HuH-7.5 (cell line): ENCODE results near the gene RPS2.

Source experiments
- DNase-seq: peaks from one replicate; pipeline ENCODE4 v3.0.0; 2011; ENCODE audit warnings: low spot score

The RPS2 gene

DNA sequence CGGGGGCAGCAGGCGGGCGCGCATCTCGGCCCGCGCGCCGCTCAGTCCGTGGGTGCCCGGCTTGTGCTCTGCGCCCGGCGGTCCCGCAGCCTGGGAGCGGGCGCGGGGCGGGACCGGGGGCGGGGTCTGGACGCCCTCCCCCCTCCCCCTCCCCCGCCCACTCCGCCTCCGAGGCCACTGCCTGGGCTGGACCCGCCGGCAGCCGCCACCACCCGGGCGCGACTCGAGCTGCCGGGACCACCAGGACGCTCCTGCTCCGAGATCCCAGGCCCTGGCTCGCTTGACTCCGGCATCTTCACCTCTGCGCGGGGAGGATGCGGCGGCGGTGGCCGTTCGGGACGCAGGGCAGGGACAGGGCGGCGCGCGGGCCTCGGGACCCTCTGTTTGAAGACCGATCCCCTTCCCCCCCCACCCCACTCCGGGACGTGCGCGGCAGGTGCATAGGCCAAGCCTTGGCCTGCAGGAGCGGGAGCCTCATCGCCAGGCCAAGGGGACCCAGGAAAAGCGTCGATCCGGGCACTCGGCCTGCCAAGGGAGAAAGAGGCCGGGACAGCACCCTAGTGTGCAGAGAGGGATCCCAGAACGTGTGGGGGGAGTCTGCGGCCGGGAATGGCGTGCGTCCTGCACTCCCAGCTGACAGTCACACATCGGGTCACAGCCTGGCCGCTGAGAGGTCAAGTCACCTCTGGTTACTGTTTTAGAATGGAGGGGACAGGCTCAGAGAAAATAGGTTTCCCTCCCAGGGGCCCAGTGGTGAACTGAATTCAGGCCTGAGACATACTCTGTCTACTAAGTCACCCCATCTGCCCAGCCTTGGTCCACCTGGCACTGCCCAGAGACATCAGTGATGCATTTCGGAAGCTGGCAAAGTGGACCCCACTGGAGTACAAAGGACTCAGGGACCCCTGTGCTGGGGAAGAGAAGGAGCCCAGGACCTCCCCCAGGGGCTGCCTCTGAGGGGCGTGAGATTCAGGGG is 46.0 kb downstream of the RPS2 start, which contains the start of gene HS3ST6:
HS3ST6 (minus strand) TSS at position 65 of the 976 bp plus-strand sequence. CDS start 92 bp downstream, outside the sequence.
- DNase-seq: no peak

- no peak for DNase-seq
Observed at GRCh38 chr16:1917665-1918350, 46.8 kb downstream of the RPS2 start.

DNA sequence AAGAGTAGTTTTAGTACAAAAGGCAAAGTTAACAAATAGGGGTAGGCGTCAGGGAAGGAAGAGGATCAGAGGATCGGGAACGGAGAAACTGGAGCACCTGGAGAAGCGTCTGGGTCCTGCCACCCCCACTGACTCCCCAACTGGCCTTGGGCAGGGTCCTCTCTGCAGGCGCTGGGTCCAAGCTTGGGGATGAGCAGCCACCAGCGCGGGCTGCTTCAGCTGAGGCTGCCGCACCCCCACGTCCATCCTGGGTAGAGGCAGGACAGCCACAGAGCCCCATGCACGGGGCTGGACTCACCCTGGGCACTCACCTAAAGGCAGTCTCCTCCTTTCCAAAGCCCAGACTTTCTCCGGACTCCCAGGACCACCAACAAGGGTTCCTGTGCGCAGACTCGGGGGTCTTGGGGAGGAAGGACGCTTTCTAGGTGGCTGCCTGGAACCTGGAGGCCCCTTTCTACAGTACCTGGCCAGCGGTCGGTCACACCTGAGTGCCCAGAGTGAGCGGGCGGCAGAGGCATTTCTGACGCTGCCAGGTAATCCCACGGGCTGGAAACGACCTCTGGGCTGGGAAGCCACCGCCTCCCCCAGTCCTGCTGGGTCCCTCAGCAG is 47.5 kb downstream of the RPS2 start:
- DNase-seq: no peak

DNA sequence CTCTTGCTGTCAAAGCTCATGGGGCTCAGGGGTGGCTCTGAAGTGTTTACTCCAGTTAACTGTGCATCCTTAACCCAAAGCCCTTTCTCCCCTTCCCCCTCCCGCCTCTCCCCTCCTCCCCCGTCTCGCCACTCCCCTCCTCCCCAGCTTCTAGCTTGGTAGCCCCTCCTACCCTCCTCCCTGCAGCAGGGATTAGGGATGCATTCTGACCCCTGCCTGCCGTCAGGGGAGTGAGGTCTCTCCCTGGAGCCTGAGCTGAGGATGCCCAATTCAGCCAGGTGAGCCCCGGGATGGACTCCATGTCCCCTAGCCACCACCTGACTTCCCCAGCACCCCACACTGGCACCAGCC is 48.0 kb downstream of the RPS2 start:
- no peak for DNase-seq

DNA sequence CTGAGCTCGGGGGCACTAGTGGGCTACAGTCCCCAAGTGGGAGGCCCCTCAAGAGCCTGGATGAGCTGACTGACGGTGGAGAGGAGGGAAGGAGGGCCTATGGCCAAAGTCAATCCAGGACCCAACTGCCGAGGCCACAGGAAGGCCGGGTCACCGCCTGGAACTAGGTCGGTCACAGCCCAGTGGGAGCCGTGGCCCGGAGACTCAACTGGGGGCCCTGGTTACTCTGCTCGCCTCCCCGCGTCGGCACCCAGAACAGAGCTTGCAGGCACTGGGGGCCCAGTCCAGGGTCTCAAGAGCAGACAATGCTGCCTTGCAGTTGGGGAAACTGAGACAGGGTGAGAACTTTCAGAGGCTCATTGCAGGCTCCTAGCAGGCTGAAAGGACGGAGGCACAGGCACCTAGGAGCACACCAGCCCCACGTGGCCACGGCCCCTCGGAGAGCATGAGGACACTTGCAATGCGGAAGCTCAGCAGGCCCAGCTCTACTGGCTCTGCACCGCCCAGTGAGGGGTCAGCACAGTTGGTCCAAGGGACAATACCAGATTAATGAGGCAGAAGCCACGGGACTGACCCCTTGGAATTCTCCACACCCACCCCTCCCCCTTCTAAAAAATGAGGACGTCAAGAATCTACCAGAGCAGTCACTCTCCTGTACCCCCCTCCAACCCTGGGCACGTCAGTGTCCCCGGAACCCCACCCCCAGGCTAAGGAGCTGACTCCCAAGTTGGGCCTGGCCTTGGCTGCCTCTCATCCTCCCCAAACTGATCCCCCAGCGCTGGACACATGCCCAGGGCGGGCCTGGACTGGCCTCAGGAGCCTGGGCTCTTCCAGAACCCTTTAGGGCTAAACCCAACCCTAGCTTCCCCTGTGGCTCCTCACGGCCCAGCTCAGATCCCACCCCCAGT is 48.6 kb downstream of the RPS2 start:
- no peak for DNase-seq

GRCh38 chr16:1914988-1915387 is 49.6 kb downstream of the RPS2 start:
- DNase-seq: no peak

GRCh38 chr16:1914084-1914608 is 50.5 kb downstream of the RPS2 start:
- DNase-seq: no peak

DNA sequence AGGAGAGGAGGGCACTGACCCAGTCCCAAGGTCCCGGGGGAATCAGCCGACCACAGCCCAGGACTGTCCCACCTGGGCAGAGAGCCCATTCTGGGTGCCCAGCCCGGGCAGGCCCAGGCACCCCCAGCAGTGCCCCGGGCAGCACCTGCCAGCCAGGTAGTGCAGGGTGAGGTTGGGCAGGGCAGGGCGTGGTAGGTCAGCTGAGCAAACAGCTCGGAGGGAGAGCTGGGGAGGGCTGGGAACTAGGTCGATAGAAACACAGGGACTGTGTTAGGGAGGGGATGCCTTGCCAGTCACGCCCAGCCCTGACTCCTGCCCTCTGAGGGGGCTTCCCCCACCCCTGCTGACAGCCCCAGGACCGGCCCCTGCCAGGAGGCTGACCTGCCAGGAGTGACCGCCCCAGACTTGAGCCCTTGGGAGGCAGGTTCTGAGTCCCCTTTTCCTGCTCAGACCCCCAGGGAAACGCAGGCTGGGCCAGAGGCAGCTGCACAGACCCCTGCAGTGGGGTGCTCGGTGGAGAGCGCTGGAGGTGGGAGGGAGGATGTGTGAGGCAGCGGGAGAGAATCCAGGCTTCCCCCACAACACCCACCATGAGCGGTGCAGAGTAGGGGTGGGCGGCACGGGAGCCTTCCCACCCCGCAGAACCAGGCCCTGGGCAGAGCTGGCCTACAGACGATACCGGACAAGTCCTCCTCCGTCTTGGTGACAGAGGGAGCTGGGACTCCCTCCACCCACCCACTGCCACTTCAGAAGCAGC is 51.1 kb downstream of the RPS2 start:
- peak; percentile 67 for DNase-seq

- no peak for DNase-seq
Observed at GRCh38 chr16:1912215-1912543, 52.4 kb downstream of the RPS2 start.
